ENCODE data around the gene BARHL1. TPM values are rescaled to one million over a fixed set of nuclear protein-coding genes. Genes with fewer than 3 reads are reported as not detected.

The BARHL1 gene
- total and polyA plus RNA-seq, 2 donors (not counting 1 experiment from before 2014, with no cell fraction given), result not detected

DNA sequence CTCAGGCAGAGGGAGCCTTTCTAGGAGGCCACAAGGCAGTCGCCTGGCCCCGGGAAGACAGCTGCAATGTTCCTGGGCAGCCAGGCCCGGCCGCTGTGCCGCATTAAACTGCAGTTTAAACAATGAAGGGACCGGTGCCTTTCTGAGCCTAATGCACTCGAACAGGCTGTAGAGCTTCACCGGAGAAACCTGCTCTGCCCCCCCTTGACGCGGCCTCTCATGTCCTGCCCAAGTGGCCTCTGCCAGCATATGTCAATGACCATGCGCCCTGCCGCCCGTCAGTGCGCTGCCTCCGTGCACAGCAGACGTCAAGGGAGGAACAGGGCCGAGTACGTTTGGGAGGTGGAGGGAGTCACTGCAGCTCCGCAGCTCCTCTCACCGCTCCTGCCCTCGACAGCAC, 38.4 kb upstream of the BARHL1 start:
- no peak overlapping the region for H3K4me2 ChIP-seq (ENCODE audit: extremely low read depth, insufficient read depth, low read length)
- no peak overlapping the region for H3K9ac ChIP-seq (ENCODE audit: insufficient read depth, low read length)
- H3K27ac ChIP-seq (ENCODE audit: insufficient read depth, low read length), result no peak overlapping the region
- no peaks in the 10 kb centered on the region for H4K20me1 ChIP-seq (ENCODE audit: control insufficient read depth, extremely low read depth, insufficient read depth, low read length)
- H3K79me2 ChIP-seq (ENCODE audit: control insufficient read depth, insufficient read depth, low read length), result no peaks in the 10 kb centered on the region
- H3K27me3 ChIP-seq (ENCODE audit: control insufficient read depth, insufficient read depth, low read length), result no peaks in the 10 kb centered on the region
- no peak overlapping the region for H3K4me3 ChIP-seq (replicated peaks in 1 of 4; ENCODE audit: control extremely low read depth in 1 of 4, insufficient read depth in 1 of 4, low read depth in 3 of 4, low read length in 4 of 4)
- H2AFZ ChIP-seq (ENCODE audit: low read length), result no peak overlapping the region
- no peak for TF ChIP-seq EZH2 (IDR thresholded peaks at IDR 0.05; ENCODE audit: low read length, missing control alignments)
- TF ChIP-seq, protein P1, sequence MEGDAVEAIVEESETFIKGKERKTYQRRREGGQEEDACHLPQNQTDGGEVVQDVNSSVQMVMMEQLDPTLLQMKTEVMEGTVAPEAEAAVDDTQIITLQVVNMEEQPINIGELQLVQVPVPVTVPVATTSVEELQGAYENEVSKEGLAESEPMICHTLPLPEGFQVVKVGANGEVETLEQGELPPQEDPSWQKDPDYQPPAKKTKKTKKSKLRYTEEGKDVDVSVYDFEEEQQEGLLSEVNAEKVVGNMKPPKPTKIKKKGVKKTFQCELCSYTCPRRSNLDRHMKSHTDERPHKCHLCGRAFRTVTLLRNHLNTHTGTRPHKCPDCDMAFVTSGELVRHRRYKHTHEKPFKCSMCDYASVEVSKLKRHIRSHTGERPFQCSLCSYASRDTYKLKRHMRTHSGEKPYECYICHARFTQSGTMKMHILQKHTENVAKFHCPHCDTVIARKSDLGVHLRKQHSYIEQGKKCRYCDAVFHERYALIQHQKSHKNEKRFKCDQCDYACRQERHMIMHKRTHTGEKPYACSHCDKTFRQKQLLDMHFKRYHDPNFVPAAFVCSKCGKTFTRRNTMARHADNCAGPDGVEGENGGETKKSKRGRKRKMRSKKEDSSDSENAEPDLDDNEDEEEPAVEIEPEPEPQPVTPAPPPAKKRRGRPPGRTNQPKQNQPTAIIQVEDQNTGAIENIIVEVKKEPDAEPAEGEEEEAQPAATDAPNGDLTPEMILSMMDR (conservative IDR thresholded peaks at IDR 0.05 in 1 of 2, IDR thresholded peaks at IDR 0.05 in 1 of 2; ENCODE audit: low read depth in 1 of 2, low read length in 2 of 2), result no peak
- no peaks in the 10 kb centered on the region for H3K9me3 ChIP-seq (ENCODE audit: control insufficient read depth, insufficient read depth, low read depth, low read length)
- H3K4me1 ChIP-seq (ENCODE audit: control insufficient read depth, extremely low read depth, insufficient read depth, low read length), result peaks cover 2% of the 10 kb centered on the region
- H3K36me3 ChIP-seq (ENCODE audit: control insufficient read depth, insufficient read depth, low read length), result no peaks in the 10 kb centered on the region
- no peak for DNase-seq (ENCODE audit: low read depth in 2 of 2)

DNA sequence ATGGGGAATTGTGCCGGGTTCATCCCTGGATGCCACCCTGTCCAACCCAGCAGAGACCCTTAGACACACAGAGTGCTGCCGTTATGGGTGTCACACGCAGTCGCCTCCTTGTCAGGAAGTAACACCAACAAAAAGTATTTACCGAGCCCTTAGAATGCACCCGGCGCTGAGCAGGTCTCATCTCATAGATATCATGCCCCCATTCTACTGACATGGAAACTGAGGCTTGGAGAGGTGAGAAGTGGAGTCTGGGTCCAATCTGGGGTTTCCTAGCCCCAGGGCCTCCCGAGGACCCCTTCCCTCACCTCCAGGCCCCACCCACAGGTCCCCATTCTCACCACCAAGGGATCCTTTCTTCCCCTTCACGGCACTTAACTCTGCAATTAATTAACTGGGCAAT, 36.8 kb upstream of the BARHL1 start:
- Histone ChIP-seq H3K9ac (ENCODE audit: insufficient read depth, low read length) (no peak overlapping the region), H3K27ac (ENCODE audit: insufficient read depth, low read length) (no peak overlapping the region), H3K4me3 (replicated peaks in 1 of 4; ENCODE audit: control extremely low read depth in 1 of 4, insufficient read depth in 1 of 4, low read depth in 3 of 4, low read length in 4 of 4) (no peak overlapping the region), H3K4me1 (ENCODE audit: control insufficient read depth, extremely low read depth, insufficient read depth, low read length) (peaks cover 2% of the 10 kb centered on the region), H3K4me2 (ENCODE audit: extremely low read depth, insufficient read depth, low read length) (no peak overlapping the region), H3K79me2 (ENCODE audit: control insufficient read depth, insufficient read depth, low read length) (no peaks in the 10 kb centered on the region), H3K36me3 (ENCODE audit: control insufficient read depth, insufficient read depth, low read length) (no peaks in the 10 kb centered on the region), H3K9me3 (ENCODE audit: control insufficient read depth, insufficient read depth, low read depth, low read length) (no peaks in the 10 kb centered on the region), H3K27me3 (ENCODE audit: control insufficient read depth, insufficient read depth, low read length) (no peaks in the 10 kb centered on the region), H4K20me1 (ENCODE audit: control insufficient read depth, extremely low read depth, insufficient read depth, low read length) (no peaks in the 10 kb centered on the region), H2AFZ (ENCODE audit: low read length) (no peak overlapping the region)
- TF ChIP-seq, protein P1 (conservative IDR thresholded peaks at IDR 0.05 in 1 of 2, IDR thresholded peaks at IDR 0.05 in 1 of 2; ENCODE audit: low read depth in 1 of 2, low read length in 2 of 2), result no peak
- TF ChIP-seq EZH2 (IDR thresholded peaks at IDR 0.05; ENCODE audit: low read length, missing control alignments), result no peak
- DNase-seq (ENCODE audit: low read depth in 2 of 2), result no peak

DNA sequence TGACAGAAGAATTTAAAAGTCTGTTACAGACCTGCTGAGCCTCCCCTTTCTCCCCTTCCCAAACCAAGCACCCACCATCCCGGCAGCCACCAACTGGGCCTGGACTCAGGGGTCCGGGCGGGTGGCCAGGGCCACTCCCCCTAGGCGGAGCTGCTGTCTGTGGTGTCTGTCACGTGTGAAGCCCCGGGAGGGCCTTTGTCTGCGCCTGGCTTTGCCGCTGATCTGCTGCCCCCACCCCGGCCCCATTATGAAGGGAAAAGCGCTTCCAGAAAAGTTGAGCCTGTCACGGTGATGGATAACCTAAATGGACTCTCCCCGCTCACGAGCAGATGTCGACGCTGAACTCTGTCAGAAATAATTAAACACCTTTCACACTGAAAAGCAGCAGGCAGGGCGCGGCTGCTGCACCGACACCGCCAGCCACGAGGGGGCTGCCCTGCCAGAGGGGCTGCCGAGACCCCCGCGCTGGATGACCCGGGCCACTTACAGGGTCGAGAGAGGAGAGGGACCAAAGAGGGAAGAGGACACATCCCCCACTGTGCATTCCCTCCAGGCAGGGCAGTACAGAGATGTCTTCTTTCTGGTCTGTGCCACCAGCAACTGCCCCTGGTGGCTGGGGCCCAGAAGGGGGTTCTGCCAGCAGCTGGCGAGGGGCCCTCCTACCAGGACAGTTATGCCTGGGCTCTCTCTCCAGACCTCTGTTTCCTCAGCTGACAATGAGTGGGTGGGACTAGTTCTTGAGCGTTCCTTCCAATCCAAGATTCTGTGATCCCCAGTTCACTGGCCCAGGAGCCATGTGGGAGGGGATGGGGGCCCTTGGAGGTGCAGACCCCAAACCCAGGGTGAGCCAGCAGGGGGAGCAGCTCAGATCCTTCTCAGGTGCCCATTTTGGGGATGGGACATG, 36.0 kb upstream of the BARHL1 start:
- H3K4me1 ChIP-seq (ENCODE audit: control insufficient read depth, extremely low read depth, insufficient read depth, low read length), result peaks cover 2% of the 10 kb centered on the region
- peak; percentile 25 to 26 for DNase-seq (ENCODE audit: low read depth in 2 of 2)
- H4K20me1 ChIP-seq (ENCODE audit: control insufficient read depth, extremely low read depth, insufficient read depth, low read length), result no peaks in the 10 kb centered on the region
- TF ChIP-seq, protein P1 (conservative IDR thresholded peaks at IDR 0.05 in 1 of 2, IDR thresholded peaks at IDR 0.05 in 1 of 2; ENCODE audit: low read depth in 1 of 2, low read length in 2 of 2), result peak; percentile 26 to 33
- no peak for TF ChIP-seq EZH2 (IDR thresholded peaks at IDR 0.05; ENCODE audit: low read length, missing control alignments)
- no peak overlapping the region for H3K4me2 ChIP-seq (ENCODE audit: extremely low read depth, insufficient read depth, low read length)
- H3K79me2 ChIP-seq (ENCODE audit: control insufficient read depth, insufficient read depth, low read length), result no peaks in the 10 kb centered on the region
- H3K27me3 ChIP-seq (ENCODE audit: control insufficient read depth, insufficient read depth, low read length), result no peaks in the 10 kb centered on the region
- H3K4me3 ChIP-seq (replicated peaks in 1 of 4; ENCODE audit: control extremely low read depth in 1 of 4, insufficient read depth in 1 of 4, low read depth in 3 of 4, low read length in 4 of 4), result peak overlapping the region in 1 of 4 experiments; percentile 13
- H3K9ac ChIP-seq (ENCODE audit: insufficient read depth, low read length), result no peak overlapping the region
- H3K27ac ChIP-seq (ENCODE audit: insufficient read depth, low read length), result no peak overlapping the region
- no peaks in the 10 kb centered on the region for H3K9me3 ChIP-seq (ENCODE audit: control insufficient read depth, insufficient read depth, low read depth, low read length)
- no peak overlapping the region for H2AFZ ChIP-seq (ENCODE audit: low read length)
- H3K36me3 ChIP-seq (ENCODE audit: control insufficient read depth, insufficient read depth, low read length), result no peaks in the 10 kb centered on the region

All from fibroblast of lung (primary cell).